ENCODE data around the gene TMEM161B. TPM values are rescaled to one million over a fixed set of nuclear protein-coding genes. Genes with fewer than 3 reads are reported as not detected.

The TMEM161B gene
- total RNA-seq, 2 experiments from 2014 or later = 21.0 to 22.0 TPM

- no peaks in the 10 kb centered on the region for H3K4me1 Mint-ChIP-seq
- no peak for DNase-seq
- peaks cover 6% of the 10 kb centered on the region for H3K9me3 Mint-ChIP-seq
- no peak overlapping the region for H3K27ac Mint-ChIP-seq
- H3K27me3 Mint-ChIP-seq = peaks cover 41% of the 10 kb centered on the region
- no peak overlapping the region for H3K4me3 Mint-ChIP-seq
- H3K36me3 Mint-ChIP-seq = no peaks in the 10 kb centered on the region
Measured at GRCh38 chr5:88172847-88173758, 95.5 kb downstream of the TMEM161B start.

- H3K9me3 Mint-ChIP-seq = peaks cover 2% of the 10 kb centered on the region
- peaks cover 16% of the 10 kb centered on the region for H3K27me3 Mint-ChIP-seq
- no peak overlapping the region for H3K4me3 Mint-ChIP-seq
- no peaks in the 10 kb centered on the region for H3K4me1 Mint-ChIP-seq
- no peak overlapping the region for H3K27ac Mint-ChIP-seq
- H3K36me3 Mint-ChIP-seq = no peaks in the 10 kb centered on the region
- DNase-seq = no peak
Measured at GRCh38 chr5:88159591-88159990, 109.1 kb downstream of the TMEM161B start.

- Mint-ChIP-seq H3K36me3 (no peaks in the 10 kb centered on the region), H3K4me1 (no peaks in the 10 kb centered on the region), H3K27ac (no peak overlapping the region), H3K4me3 (no peak overlapping the region), H3K27me3 (peaks cover 29% of the 10 kb centered on the region), H3K9me3 (peaks cover 2% of the 10 kb centered on the region)
- no peak for DNase-seq
Measured at GRCh38 chr5:88158056-88158455, 110.6 kb downstream of the TMEM161B start.

GRCh38 chr5:88154891-88155290 lies 113.8 kb downstream of the TMEM161B start:
- no peak overlapping the region for H3K4me3 Mint-ChIP-seq
- no peak overlapping the region for H3K27ac Mint-ChIP-seq
- no peak for DNase-seq
- H3K27me3 Mint-ChIP-seq = peaks cover 40% of the 10 kb centered on the region
- no peaks in the 10 kb centered on the region for H3K4me1 Mint-ChIP-seq
- no peaks in the 10 kb centered on the region for H3K36me3 Mint-ChIP-seq
- H3K9me3 Mint-ChIP-seq = peaks cover 5% of the 10 kb centered on the region

GRCh38 chr5:88150747-88151146 lies 117.9 kb downstream of the TMEM161B start:
- DNase-seq = no peak
- Mint-ChIP-seq H3K9me3 (peaks cover 5% of the 10 kb centered on the region), H3K4me3 (no peak overlapping the region), H3K36me3 (no peaks in the 10 kb centered on the region), H3K4me1 (peaks cover 2% of the 10 kb centered on the region), H3K27me3 (peaks cover 42% of the 10 kb centered on the region), H3K27ac (no peak overlapping the region)

- H3K27ac Mint-ChIP-seq = no peak overlapping the region
- H3K27me3 Mint-ChIP-seq = peaks cover 15% of the 10 kb centered on the region
- peaks cover 14% of the 10 kb centered on the region for H3K4me1 Mint-ChIP-seq
- H3K4me3 Mint-ChIP-seq = peak overlapping the region; percentile 45
- H3K36me3 Mint-ChIP-seq = peaks cover 3% of the 10 kb centered on the region
- DNase-seq = no peak
- peaks cover 2% of the 10 kb centered on the region for H3K9me3 Mint-ChIP-seq
Measured at GRCh38 chr5:88145611-88146467, 122.8 kb downstream of the TMEM161B start.

GRCh38 chr5:88145221-88145610 lies 123.4 kb downstream of the TMEM161B start:
- no peak overlapping the region for H3K4me3 Mint-ChIP-seq
- peaks cover 3% of the 10 kb centered on the region for H3K36me3 Mint-ChIP-seq
- peaks cover 2% of the 10 kb centered on the region for H3K9me3 Mint-ChIP-seq
- no peak overlapping the region for H3K27ac Mint-ChIP-seq
- peaks cover 14% of the 10 kb centered on the region for H3K4me1 Mint-ChIP-seq
- H3K27me3 Mint-ChIP-seq = peaks cover 14% of the 10 kb centered on the region
- no peak for DNase-seq

Measured in activated naive CD8-positive, alpha-beta T cell treated with anti-CD3 and anti-CD28 coated beads for 36 hours (primary cell).